ENCODE data around the gene YPEL1.
"Not testable (repeated sequence)": the region's sequence is repeated elsewhere in the genome, so short reads cannot be mapped to it uniquely, and the experiment has no call there.

The YPEL1 gene

DNA sequence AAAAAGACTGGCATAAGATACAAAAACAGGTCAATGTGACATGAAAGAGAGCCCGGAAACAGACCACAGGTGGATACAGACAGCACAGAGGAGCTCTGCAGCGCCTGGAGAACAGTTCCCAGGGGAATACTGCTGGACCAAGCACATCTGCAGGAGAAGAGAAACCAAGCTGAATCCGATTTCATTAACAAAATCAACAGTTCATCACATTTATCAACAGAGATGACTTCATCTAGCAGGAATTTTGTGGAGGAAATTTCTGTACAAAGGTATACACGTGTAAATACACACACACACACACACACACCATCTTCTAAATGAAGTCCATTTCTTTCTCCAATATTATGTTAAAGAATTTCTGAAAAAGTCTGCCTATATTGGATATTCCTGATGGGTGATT, 17.1 kb downstream of the YPEL1 start:
- Histone ChIP-seq H3K36me3 (ENCODE audit: insufficient read depth) (no peaks in the 10 kb centered on the region), H3K4me1 (ENCODE audit: low read depth, poor library complexity, severe bottlenecking) (peaks cover 10% of the 10 kb centered on the region), H4K20me1 (ENCODE audit: insufficient read depth) (no peaks in the 10 kb centered on the region), H3K9ac (no peak overlapping the region), H3K4me3 (IDR thresholded peaks at IDR 0.05; ENCODE audit: insufficient read depth, low read depth, low read length) (no peak overlapping the region), H3K27ac (no peak overlapping the region), H3K27me3 (ENCODE audit: insufficient read depth, low read depth) (no peaks in the 10 kb centered on the region), H3K4me2 (no peak overlapping the region), H3K79me2 (ENCODE audit: insufficient read depth, low read depth) (no peaks in the 10 kb centered on the region), H2AFZ (ENCODE audit: low read depth) (no peak overlapping the region)
- no peak for TF ChIP-seq CTCF (conservative IDR thresholded peaks at IDR 0.05; ENCODE audit: low read depth, low read length)

DNA sequence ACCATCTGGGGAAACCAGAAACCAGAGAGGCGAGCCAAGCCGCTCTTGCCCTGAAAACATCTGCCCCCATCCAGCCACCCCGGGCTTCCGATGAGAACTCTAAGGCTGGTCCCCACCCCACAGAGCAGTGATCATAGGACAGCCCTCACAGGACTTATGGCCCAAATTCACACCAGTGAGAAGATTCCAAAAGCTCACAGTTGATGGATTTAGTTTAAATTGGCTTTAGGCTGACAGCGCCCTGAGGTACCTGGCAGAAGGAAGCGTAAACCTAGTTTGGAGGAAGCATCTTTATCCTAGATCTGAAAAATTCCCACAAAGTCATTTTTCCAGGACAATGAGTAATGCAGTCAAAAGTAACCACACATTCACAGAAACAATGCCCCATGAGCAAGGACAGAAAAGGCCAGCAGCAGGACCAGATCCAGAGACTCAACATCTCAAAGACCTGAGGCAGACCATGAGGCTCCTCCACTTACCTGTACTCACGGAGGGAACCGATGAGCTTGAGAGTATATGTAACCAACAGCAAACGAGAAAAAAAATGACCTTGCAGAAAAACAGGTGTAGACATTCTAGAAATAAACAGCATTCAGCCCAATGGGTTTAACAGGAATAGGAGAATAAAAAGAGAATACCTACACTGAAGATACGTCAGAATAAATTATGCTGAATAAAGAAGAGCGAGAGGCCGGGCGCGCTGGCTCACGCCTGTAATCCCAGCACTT, 19.0 kb downstream of the YPEL1 start:
- not testable (repeated sequence) for H3K4me2 ChIP-seq; H3K36me3 ChIP-seq (ENCODE audit: insufficient read depth); H3K9ac ChIP-seq; H3K27ac ChIP-seq; H3K27me3 ChIP-seq (ENCODE audit: insufficient read depth, low read depth); H3K79me2 ChIP-seq (ENCODE audit: insufficient read depth, low read depth); H3K4me3 ChIP-seq (IDR thresholded peaks at IDR 0.05; ENCODE audit: insufficient read depth, low read depth, low read length); H4K20me1 ChIP-seq (ENCODE audit: insufficient read depth); H2AFZ ChIP-seq (ENCODE audit: low read depth)
- H3K4me1 ChIP-seq (ENCODE audit: low read depth, poor library complexity, severe bottlenecking): peaks cover 18% of the 10 kb centered on the region

- no peaks in the 10 kb centered on the region for H3K79me2 ChIP-seq (ENCODE audit: insufficient read depth, low read depth)
- no peaks in the 10 kb centered on the region for H3K36me3 ChIP-seq (ENCODE audit: insufficient read depth)
- no peak overlapping the region for H3K4me2 ChIP-seq
- peaks cover 18% of the 10 kb centered on the region for H3K4me1 ChIP-seq (ENCODE audit: low read depth, poor library complexity, severe bottlenecking)
- H3K9ac ChIP-seq: no peak overlapping the region
- no peak overlapping the region for H2AFZ ChIP-seq (ENCODE audit: low read depth)
- TF ChIP-seq CTCF (conservative IDR thresholded peaks at IDR 0.05; ENCODE audit: low read depth, low read length): no peak
- no peak overlapping the region for H3K4me3 ChIP-seq (IDR thresholded peaks at IDR 0.05; ENCODE audit: insufficient read depth, low read depth, low read length)
- H4K20me1 ChIP-seq (ENCODE audit: insufficient read depth): no peaks in the 10 kb centered on the region
- no peaks in the 10 kb centered on the region for H3K27me3 ChIP-seq (ENCODE audit: insufficient read depth, low read depth)
- H3K27ac ChIP-seq: no peak overlapping the region
These were observed 20.8 kb downstream of the YPEL1 start for GRCh38 chr22:21714786-21715185.

- TF ChIP-seq CTCF (conservative IDR thresholded peaks at IDR 0.05; ENCODE audit: low read depth, low read length): no peak
- Histone ChIP-seq H3K27me3 (ENCODE audit: insufficient read depth, low read depth) (no peaks in the 10 kb centered on the region), H3K9ac (no peak overlapping the region), H3K79me2 (ENCODE audit: insufficient read depth, low read depth) (no peaks in the 10 kb centered on the region), H4K20me1 (ENCODE audit: insufficient read depth) (no peaks in the 10 kb centered on the region), H3K27ac (no peak overlapping the region), H3K36me3 (ENCODE audit: insufficient read depth) (no peaks in the 10 kb centered on the region), H2AFZ (ENCODE audit: low read depth) (no peak overlapping the region), H3K4me1 (ENCODE audit: low read depth, poor library complexity, severe bottlenecking) (peaks cover 18% of the 10 kb centered on the region), H3K4me3 (IDR thresholded peaks at IDR 0.05; ENCODE audit: insufficient read depth, low read depth, low read length) (no peak overlapping the region), H3K4me2 (no peak overlapping the region)
These were observed 21.4 kb downstream of the YPEL1 start for GRCh38 chr22:21714059-21714770.

Measured in KMS-11 (cell line).